Lung (tissue), 12 donors: ENCODE results near the gene NPHS1. TPM values are rescaled to one million over a fixed set of nuclear protein-coding genes. Genes with fewer than 3 reads are reported as not detected.

Experiments
- ATAC-seq: fragments of 200-7000 bp; cut with Tn5 transposase; one replicate; pipeline ENCODE4 v1.9.1; 2020; ENCODE audit warnings: moderate number of reproducible peaks; ENCODE audit not compliant: insufficient read depth, low FRiP score
- DNase-seq, 3 donors: peaks; one replicate each; pipeline ENCODE4 v3.0.0-alpha.2; 2013 to 2017
- H3K27ac ChIP-seq, 2 donors: one replicate each; pipeline ENCODE4 v1.5.1; 2013; ENCODE audit warnings: mild to moderate bottlenecking in 2 of 2, moderate library complexity in 2 of 2, control low read depth in 1 of 2, inconsistent platforms in 1 of 2, low read depth in 1 of 2, low read length in 1 of 2
- H3K27me3 ChIP-seq, 3 donors: one replicate each; pipeline ENCODE4 v1.5.1; 2013; ENCODE audit warnings: low read length in 2 of 3; ENCODE audit not compliant: control insufficient read depth in 3 of 3, insufficient read depth in 3 of 3
- H3K36me3 ChIP-seq, 4 donors: one replicate each; pipeline ENCODE4 v1.5.1; 2013; ENCODE audit warnings: low read length in 4 of 4, mild to moderate bottlenecking in 1 of 4, moderate library complexity in 1 of 4; ENCODE audit not compliant: control insufficient read depth in 4 of 4, insufficient read depth in 4 of 4
- H3K4me1 ChIP-seq, 5 donors: one replicate each; pipeline ENCODE4 v1.5.1; 2013; ENCODE audit warnings: low read length in 5 of 5, mild to moderate bottlenecking in 2 of 5, moderate library complexity in 1 of 5; ENCODE audit not compliant: control insufficient read depth in 5 of 5, insufficient read depth in 5 of 5
- H3K4me3 ChIP-seq: one replicate; pipeline ENCODE4 v1.5.1; 2013; ENCODE audit warnings: mild to moderate bottlenecking, control low read depth, moderate library complexity
- H3K9ac ChIP-seq, 2 donors: one replicate each; pipeline ENCODE4 v1.5.1; 2013; ENCODE audit warnings: low read length in 2 of 2, control low read depth in 1 of 2; ENCODE audit not compliant: insufficient read depth in 1 of 2
- H3K9me3 ChIP-seq, 4 donors: one replicate each; pipeline ENCODE4 v1.5.1; 2013; ENCODE audit warnings: low read length in 3 of 4, mild to moderate bottlenecking in 1 of 4, moderate library complexity in 1 of 4; ENCODE audit not compliant: control insufficient read depth in 4 of 4, insufficient read depth in 3 of 4
- CTCF ChIP-seq: IDR thresholded peaks from 2 replicates; pipeline ENCODE4 v1.5.1; 2012; ENCODE audit warnings: mild to moderate bottlenecking; ENCODE audit errors: control extremely low read depth, extremely low read depth
- whole genome bisulfite sequencing, 2 donors: extraction: QIAGEN DNeasy Blood & Tissue Kit; methylation state at CpG; one replicate each; pipeline ENCODE4 v1.1.7; 2013; 5-methylcytosine and 5-hydroxymethylcytosine counted together
- polyA plus RNA-seq, 2 donors: library from polyadenylated mRNA; stranded (reverse); fragments of 200-250 nt; gene quantifications; one replicate each; pipeline ENCODE4 v1.2.1, GENCODE V29; 2013
- total RNA-seq, 2 donors: library from RNA; depleted of rRNA in 1 of 2; stranded (reverse); fragments of >200 nt in 1 of 2; gene quantifications; one replicate each; pipeline ENCODE4 v1.2.1, GENCODE V29; 2014 to 2021
- donor health status: control.
- donor health status: control.
- donor health status: Bipolar disorder and iron deficiency.
- donor health status: healthy.
- donor health status: DM: yes; HTN: yes; CAD: no.

The NPHS1 gene
- total and polyA plus RNA-seq, 4 donors, result 0.02 to 0.23 TPM; not detected in 2

GRCh38 chr19:35844482-35845214 lies 7.7 kb downstream of the NPHS1 start:
- H3K27ac ChIP-seq, result no peak overlapping the region
- peaks cover 0 to 18% (median 5%) of the 10 kb centered on the region in 5 donors for H3K4me1 ChIP-seq
- peaks cover 0 to 9% (median 0%) of the 10 kb centered on the region in 4 donors for H3K9me3 ChIP-seq
- no peak for ATAC-seq
- peaks cover 0 to 33% (median 27%) of the 10 kb centered on the region in 3 donors for H3K27me3 ChIP-seq
- DNase-seq, result no peak
- 58 to 60% methylated on average over 16 of the region's 16 CpGs for WGBS, 2 donors
- no peak overlapping the region for H3K4me3 ChIP-seq
- no peaks in the 10 kb centered on the region for H3K36me3 ChIP-seq
- no peak overlapping the region for H3K9ac ChIP-seq
- no peak for TF ChIP-seq CTCF

GRCh38 chr19:35843676-35844481 lies 8.4 kb downstream of the NPHS1 start:
- DNase-seq (no peak), ATAC-seq (no peak)
- no peak overlapping the region for H3K27ac ChIP-seq
- no peaks in the 10 kb centered on the region for H3K36me3 ChIP-seq
- H3K27me3 ChIP-seq, result peaks cover 0 to 33% (median 27%) of the 10 kb centered on the region in 3 donors
- 9 to 10% methylated on average over 42 of the region's 42 CpGs for WGBS, 2 donors
- TF ChIP-seq CTCF, result no peak
- H3K9me3 ChIP-seq, result peaks cover 0 to 14% (median 2%) of the 10 kb centered on the region in 4 donors
- H3K4me1 ChIP-seq, result peaks cover 0 to 18% (median 5%) of the 10 kb centered on the region in 5 donors
- H3K9ac ChIP-seq, result no peak overlapping the region
- H3K4me3 ChIP-seq, result no peak overlapping the region

GRCh38 chr19:35842666-35843272 lies 9.5 kb downstream of the NPHS1 start:
- Histone ChIP-seq H3K27ac (no peak overlapping the region), H3K4me1 (peaks cover 0 to 18% (median 5%) of the 10 kb centered on the region in 5 donors), H3K4me3 (no peak overlapping the region), H3K9me3 (peaks cover 0 to 14% (median 2%) of the 10 kb centered on the region in 4 donors), H3K27me3 (peaks cover 0 to 33% (median 27%) of the 10 kb centered on the region in 3 donors), H3K36me3 (no peaks in the 10 kb centered on the region), H3K9ac (no peak overlapping the region)
- no peak for TF ChIP-seq CTCF
- WGBS, 2 donors, result 88% methylated on average over 4 of the region's 4 CpGs
- no peak for DNase-seq
- no peak for ATAC-seq
